ENCODE results near the gene L3MBTL2. TPM values are rescaled to one million over a fixed set of nuclear protein-coding genes. Genes with fewer than 3 reads are reported as not detected.
"Not testable (repeated sequence)": the region's sequence is repeated elsewhere in the genome, so short reads cannot be mapped to it uniquely, and the experiment has no call there.

L3MBTL2 gene
- 41.4 and 43.8 TPM in 2 replicates for total RNA-seq

DNA sequence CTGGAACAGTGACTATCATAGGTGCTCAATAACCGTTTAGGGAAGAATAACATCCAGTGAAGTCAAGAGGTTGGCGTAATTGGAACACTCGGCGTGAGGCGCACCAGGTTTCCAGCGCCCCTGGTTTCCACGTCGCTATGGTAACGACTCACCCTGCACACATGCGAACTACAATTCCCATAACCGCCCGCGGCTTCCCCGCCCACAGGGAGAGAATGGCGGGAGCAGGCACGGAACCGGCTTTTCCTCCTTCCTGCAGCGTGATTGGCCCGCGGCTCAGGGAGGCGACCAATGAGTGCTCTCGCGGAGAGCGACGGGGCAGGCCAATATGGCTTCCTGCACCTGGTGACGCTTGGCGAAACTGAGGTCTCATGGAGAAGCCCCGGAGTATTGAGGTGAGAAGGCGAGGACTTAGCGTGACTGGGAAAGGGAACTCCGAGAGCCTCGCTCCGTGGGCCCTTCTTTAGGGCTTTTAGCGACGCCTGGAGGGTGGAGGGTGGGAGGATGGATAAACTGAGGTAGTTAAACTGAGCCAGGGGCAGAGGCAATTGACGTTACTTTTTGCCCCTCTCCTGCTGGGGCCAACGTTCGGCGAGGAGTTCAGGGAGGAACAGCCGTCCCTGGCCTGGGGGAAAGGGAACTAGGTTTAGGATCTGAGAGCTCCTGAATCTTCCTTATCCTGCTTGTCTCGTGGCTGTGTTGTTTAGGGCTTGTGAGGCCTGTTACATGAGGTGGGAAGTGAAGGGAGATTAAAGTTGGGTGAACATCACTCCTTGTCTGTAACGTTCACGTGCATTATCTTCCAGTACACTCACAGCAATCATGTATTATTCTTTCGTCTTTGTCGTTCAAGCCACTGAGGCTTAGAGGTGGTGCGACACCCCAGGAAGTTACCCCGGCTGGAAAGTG, at the start of gene L3MBTL2:
Gene L3MBTL2 (plus strand): TSS at position 321 of the 909 bp plus-strand sequence. CDS start 51 bp downstream, at position 372.
- intact Hi-C loops (cut with micrococcal nuclease): loop anchor here (1.0 to 5.0 kb wide), 4 partner anchors 8 to 283 kb away; no protein-coding TSS in a partner anchor

DNA sequence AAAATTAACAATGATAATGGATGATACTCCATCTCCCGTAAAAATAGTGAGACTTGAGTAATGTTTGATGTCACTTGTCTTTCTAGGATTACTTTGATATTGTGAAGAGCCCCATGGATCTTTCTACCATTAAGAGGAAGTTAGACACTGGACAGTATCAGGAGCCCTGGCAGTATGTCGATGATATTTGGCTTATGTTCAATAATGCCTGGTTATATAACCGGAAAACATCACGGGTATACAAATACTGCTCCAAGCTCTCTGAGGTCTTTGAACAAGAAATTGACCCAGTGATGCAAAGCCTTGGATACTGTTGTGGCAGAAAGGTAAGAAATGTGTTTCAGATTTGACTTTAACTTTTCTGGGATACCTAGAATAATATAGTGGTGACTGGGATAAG, 48.0 kb upstream of the L3MBTL2 start:
- intact Hi-C loops (cut with micrococcal nuclease): no loop called here

DNA sequence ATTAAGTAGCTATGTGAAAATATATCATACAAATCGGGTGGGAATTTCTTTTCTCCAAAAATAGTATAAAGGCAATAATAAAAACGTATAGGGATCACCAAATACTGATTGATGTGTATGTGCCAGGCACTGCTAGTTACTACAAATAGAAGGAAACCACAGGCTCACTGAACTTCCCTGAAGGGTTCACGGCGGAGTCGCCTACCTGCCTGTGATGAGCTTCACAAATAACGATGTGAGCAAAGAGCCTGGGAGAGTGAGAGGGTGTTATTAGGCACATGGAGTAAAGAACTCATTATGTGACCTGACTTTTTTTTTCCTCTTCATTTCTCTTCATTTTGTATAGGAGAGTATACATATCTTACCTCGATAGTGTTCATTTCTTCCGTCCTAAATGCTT, 36.0 kb upstream of the L3MBTL2 start:
- intact Hi-C loops (cut with micrococcal nuclease): no loop called here

DNA sequence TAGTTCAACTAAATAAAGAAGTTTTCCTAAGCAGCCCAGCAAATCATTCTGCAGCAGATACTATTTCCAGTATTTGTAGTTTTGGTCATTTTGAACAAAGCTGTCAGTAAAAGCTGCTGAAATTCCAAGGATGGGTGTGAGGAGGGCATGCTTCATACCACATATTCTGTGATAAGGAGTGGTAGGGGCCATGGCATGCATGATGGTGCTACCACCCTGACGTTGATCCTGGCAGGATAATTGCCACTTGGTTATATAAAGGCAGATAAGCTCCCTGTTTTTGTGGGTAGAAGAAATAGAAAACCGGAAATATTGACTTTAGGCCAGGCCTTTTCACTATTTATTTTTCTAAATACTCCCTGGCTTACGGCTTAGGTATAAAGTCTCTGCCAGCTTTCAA, 33.1 kb upstream of the L3MBTL2 start:
- intact Hi-C loops (cut with micrococcal nuclease): no loop called here

DNA sequence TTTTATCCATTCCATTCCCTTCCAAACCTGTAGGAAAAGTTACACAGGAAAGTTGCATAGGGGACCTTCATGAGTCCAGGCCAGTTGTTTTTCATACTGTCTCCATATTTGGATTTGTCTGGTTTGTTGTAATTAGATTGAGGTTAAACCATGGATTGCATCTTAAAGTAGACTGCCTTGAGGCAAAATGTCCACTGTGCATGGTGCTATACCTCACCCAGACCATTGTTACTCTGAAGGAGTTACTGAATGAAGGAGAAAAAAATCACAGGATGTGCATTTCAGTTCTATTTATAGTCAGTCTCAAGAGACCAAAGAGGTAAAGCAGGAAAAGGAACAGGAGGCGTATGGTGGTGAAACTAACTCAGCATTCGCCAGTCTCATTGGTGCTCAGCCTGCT, 29.6 kb upstream of the L3MBTL2 start:
- intact Hi-C loops (cut with micrococcal nuclease): no loop called here

DNA sequence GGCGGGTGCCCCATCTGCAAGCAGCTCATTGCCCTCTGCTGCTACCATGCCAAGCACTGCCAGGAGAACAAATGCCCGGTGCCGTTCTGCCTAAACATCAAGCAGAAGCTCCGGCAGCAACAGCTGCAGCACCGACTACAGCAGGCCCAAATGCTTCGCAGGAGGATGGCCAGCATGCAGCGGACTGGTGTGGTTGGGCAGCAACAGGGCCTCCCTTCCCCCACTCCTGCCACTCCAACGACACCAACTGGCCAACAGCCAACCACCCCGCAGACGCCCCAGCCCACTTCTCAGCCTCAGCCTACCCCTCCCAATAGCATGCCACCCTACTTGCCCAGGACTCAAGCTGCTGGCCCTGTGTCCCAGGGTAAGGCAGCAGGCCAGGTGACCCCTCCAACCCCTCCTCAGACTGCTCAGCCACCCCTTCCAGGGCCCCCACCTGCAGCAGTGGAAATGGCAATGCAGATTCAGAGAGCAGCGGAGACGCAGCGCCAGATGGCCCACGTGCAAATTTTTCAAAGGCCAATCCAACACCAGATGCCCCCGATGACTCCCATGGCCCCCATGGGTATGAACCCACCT, 28.0 kb upstream of the L3MBTL2 start:
- intact Hi-C loops (cut with micrococcal nuclease): no loop called here

DNA sequence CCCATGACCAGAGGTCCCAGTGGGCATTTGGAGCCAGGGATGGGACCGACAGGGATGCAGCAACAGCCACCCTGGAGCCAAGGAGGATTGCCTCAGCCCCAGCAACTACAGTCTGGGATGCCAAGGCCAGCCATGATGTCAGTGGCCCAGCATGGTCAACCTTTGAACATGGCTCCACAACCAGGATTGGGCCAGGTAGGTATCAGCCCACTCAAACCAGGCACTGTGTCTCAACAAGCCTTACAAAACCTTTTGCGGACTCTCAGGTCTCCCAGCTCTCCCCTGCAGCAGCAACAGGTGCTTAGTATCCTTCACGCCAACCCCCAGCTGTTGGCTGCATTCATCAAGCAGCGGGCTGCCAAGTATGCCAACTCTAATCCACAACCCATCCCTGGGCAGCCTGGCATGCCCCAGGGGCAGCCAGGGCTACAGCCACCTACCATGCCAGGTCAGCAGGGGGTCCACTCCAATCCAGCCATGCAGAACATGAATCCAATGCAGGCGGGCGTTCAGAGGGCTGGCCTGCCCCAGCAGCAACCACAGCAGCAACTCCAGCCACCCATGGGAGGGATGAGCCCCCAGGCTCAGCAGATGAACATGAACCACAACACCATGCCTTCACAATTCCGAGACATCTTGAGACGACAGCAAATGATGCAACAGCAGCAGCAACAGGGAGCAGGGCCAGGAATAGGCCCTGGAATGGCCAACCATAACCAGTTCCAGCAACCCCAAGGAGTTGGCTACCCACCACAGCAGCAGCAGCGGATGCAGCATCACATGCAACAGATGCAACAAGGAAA, 27.3 kb upstream of the L3MBTL2 start:
- intact Hi-C loops (cut with micrococcal nuclease): no loop called here

DNA sequence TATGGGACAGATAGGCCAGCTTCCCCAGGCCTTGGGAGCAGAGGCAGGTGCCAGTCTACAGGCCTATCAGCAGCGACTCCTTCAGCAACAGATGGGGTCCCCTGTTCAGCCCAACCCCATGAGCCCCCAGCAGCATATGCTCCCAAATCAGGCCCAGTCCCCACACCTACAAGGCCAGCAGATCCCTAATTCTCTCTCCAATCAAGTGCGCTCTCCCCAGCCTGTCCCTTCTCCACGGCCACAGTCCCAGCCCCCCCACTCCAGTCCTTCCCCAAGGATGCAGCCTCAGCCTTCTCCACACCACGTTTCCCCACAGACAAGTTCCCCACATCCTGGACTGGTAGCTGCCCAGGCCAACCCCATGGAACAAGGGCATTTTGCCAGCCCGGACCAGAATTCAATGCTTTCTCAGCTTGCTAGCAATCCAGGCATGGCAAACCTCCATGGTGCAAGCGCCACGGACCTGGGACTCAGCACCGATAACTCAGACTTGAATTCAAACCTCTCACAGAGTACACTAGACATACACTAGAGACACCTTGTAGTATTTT, 26.6 kb upstream of the L3MBTL2 start:
- intact Hi-C loops (cut with micrococcal nuclease): no loop called here

DNA sequence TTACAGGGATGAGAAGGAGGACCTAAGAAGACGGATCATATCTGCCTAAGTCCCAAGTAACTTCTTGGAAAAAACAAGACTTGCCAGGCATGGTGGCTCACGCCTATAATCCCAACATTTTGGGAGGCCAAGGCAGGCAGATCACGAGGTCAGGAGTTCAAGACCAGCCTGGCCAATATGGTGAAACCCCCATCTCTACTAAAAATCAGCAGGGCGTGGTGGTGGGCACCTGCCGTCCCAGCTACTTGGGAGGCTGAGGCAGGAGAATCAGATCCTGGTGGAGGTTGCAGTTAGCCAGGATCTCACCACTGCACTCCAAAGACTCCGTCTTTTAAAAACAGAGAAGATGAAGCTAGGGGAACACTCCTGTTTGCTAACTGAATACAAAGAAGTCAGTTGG, 24.8 kb upstream of the L3MBTL2 start:
- intact Hi-C loops (cut with micrococcal nuclease): not testable (repeated sequence)

DNA sequence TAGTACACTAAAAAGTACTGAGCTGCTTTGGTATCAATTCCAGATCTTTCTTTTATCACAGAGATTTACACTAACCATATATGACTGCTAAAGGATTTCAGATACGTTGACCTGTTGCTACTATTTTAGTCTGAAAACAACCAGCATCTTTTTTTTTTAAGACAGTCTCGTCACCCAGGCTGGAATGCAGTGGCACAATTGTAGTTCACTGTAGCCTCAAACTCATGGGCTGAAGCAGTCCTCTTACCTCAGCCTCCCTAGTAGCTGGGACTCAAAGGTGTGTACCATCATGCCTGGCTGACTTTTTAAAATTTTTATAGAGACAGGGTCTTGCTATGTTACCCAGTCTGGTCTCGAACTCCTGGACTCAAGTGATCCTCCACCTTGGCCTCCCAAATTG, 24.2 kb upstream of the L3MBTL2 start:
- intact Hi-C loops (cut with micrococcal nuclease): no loop called here

DNA sequence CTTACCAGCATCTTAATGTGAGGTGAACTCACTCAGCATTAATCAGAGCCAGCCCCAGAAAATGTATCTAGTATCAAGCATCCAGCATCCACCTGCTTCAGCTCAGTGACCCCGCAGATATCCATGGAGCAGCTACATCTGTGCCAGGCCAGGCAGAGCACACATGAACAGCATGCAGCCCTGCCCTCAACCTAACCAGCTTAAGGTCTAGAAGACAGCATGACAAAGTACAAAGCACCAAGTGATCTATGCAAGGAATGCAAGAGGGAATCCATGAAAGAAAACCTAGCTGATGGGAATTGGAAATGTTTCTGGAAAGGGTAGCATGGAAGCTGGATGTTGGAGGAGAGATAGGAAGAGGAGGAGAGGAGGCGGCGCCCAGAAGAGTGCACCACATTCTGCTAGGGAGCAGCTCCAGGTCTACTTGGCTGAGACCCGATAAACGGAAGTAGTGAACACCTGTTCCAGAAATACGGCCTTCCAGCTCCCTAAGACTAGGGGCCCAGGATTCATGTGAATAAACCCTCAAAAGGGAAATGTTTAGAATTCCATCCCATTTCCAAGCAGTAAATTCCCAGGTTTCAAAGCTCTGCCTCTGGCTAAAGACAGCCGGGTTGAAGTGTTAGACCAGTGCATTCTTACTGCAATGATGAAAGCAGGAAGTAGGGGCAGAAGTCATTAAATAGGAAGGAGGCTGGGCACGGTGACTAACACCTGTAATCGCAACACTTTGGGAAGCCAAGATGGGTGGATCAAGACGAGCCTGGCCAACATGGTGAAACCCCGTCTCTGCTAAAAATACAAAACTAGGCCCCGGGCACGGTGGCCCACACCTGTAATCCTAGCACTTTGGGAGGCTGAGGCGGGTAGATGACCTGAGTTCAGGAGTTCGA, 23.5 kb upstream of the L3MBTL2 start:
- intact Hi-C loops (cut with micrococcal nuclease): no loop called here

DNA sequence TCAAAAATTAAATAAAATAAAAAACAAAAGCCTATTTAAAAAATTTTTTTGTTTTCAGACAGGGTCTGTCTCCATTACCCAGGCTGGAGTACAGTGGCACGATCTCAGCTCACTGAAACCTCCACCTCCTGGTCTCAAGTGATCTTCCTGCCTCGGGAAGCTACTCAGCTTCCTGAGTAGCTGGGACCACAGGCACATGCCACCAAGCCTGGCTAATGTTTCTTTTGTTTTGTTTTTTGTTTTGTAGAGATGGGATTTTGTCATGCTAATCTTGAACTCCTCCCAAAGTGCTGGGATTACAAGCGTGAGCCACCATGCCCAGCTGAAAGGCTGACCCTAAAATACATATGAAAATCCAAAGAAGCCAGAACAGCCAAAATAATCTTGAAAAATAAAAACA, 20.4 kb upstream of the L3MBTL2 start:
- intact Hi-C loops (cut with micrococcal nuclease): no loop called here

DNA sequence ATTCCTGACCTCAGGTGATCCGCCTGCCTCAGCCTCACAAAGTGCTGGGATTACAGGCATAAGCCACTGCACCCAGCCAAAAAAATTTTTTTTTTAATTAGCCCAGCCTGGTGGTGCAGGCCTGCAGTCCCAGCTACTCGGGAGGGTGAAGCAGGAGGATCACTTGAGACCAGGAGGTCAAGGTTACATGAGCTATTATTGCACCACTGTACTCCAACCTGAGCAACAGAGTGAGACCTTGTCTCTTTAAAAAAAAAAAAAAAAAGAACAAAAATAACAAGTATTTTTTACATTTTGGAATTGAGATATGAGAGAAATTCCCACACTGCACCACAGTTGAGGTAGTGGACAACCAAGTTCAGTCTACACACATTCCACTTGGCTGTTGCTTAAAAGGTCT, 13.6 kb upstream of the L3MBTL2 start:
- intact Hi-C loops (cut with micrococcal nuclease): no loop called here

DNA sequence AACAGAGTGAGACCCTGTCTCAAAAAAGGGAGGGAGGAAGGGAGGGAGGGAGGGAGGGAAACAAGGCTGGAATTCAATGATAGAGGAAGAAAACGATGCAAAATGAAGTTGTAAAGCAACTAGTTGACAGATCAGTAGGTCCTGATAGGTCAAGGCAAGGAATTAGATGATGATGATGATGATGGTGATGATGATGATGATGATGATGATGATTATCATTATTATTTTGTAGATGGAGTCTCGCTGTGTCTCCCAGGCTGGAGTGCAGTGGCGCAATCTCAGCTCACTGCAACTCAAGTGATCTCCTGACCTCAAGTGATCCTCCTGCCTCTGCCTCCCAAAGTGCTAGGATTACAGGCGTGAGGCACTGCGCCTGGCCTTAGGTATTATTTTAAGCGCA, 11.3 kb upstream of the L3MBTL2 start:
- intact Hi-C loops (cut with micrococcal nuclease): no loop called here

DNA sequence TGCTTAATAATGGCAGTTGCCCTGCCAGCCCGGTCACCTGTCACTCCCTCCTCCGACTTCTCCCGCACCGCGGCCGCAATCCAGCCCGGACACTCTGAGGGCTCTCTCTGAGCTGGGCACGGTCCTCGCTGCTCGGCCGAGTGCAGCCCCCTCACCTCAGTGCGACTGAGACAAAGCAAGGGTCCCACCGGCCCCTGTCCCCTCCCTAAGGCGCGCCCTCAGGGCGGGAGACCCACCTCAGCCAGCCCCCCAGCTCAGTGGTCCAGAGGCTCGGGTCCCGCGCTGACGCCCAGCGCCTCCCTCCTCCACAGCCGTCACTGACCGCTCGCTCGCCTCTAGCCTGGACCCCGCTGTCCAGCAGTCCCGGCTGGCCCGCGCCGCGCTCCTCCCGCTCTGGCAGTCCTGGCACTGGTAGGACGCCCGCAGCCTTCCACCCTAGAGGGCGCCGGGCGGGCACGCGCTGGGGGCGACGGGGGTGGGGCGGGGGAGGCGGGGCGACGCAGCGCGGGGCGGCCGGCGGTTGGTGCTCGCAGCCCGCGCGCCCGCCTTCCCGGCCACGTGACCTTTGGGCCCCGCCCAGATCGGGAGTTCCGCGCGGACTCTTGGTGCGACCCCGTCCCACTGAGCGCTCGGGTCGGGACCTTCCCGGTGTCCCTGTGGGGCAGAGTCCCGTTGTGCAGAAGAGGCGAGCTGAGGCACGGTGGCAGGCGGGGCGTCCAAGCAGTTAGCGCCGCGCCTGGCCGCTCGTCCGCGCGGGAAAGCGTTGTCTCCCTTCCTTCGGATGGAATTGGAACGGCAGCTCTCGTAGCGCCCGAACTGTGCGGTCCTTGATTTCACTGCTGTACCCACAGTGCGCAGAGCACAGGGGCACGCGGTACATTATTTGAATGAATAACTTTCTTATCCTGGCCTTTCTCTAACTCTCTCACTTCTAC, 7.8 kb upstream of the L3MBTL2 start:
- intact Hi-C loops (cut with micrococcal nuclease): loop anchor here (1.0 to 2.0 kb wide), 4 partner anchors 8 to 341 kb away; partner anchors contain the start of genes L3MBTL2 and ST13

DNA sequence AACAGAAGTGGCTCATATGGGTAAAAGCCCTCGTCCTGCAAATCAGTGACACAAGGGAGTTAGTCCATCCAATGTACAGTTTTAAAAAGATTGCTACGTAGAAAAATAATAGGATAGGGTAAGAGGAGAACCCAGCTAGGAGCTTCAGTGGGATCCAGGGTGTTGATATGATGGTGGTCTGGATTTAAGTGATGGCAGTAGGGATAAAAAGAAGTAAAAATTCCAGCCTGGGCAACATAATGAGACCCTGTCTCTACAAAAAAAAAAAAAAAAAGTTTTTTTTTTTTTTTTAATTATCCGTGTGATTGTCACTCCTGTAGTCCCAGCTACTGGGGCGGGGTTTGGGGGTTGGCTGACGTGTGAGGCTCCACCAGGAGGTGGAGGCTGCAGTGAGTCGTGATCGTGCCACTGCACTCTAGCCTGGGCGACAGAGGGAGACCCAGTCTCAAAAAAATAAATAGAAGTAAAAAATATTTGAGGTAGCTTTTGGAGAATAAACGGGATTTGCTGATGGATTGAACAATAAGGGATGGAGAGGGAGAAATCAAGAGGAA, 7.0 kb upstream of the L3MBTL2 start:
- intact Hi-C loops (cut with micrococcal nuclease): loop anchor here (2.0 kb wide), 1 partner anchor 19 kb away; no protein-coding TSS in a partner anchor

DNA sequence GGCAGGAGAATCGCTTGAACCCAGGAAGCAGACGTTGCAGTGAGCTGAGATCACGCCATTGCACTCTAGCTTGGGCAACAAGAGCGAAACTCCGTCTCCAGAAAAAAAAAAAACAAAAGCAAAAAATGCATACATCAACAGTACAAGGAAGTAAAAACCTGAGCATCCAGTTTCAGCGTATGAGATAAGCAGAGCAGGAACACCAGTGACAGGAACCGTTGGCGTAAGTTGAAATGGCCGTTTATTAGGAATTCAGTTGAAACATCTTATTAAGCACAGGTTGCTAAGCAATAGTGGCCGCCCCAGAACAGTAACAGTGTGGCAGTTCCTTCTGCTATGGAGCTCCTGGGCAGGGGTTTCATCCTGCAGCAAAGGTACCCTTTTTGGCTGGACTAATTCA, 4.0 kb upstream of the L3MBTL2 start:
- intact Hi-C loops (cut with micrococcal nuclease): no loop called here

DNA sequence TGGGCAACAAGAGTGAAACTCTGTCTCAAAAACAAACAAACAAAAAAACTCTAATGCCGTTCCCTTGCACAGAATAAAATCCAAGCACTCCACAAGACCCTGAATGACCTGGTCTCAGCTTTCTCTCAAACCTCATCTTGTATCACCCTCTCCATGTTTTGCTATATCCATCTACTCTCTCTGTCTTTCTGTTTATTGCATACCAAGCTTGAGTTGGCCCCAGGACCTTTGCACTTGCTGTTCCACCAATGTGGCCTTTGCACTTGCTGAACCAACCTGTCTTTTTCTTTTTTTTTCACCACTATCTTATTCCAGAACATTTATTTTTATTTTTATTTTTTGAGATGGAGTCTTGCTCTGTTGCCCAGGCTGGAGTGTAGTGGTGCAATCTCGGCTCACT, 2.0 kb upstream of the L3MBTL2 start:
- intact Hi-C loops (cut with micrococcal nuclease): no loop called here

DNA sequence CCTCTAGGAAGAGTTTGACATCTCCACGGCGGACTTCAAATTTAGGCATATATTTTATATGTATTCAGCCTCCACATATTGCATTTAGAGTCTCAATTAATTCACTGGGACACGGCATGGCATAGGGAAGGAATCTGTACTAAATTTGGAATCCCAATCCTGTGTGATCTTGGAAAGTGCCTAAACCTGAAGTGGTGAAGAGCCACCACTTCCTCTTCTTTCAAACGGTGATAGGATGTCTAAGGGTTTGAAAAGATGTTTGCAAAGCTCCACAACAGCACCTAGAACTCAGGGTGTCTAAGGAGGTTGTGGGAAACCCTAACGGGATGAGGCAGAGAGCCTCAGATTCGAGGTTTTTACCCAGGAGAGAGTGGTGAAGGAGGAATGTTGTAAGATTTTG, 1.0 kb upstream of the L3MBTL2 start:
- intact Hi-C loops (cut with micrococcal nuclease): loop anchor here (2.0 kb wide), 1 partner anchor 113 kb away; no protein-coding TSS in a partner anchor
